NK-92 treated with Interleukin-12 subunit alpha and Interleukin-12 subunit beta, amount 100 ng/mL, for 24 hours (cell line): ENCODE measurements around the gene ZFHX2.

Experiments used
- DNase-seq: peaks from one replicate; lab custom pipeline; 2025; lab: John Stamatoyannopoulos, UW

Gene ZFHX2

DNA sequence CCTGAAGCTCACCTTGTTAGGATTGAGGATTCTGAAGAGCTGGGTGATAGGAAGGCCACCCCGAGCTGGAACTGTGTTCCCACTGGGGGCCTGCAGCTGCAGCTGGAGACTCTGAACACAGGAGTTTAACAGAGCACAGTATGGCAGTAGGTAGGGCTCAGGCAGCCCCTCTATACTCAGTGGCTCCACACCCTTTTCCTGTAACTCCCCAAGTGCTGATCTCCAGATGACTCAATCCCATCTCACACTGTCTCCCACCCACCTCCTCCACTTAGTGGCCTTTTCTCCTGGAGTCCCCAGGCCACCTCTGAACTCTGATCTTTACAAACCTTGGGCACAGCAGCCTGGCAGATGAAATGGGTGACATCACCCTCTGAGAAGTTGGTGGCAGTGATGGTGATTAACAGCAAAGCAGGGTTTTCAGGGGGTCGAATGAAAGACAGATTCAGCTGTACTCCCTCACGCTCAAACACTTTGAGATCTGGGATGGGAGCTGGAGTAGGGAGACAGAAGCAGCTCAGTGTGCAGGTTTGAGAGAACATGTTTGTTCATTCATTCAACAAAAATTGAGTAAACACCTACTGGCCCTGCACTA, 8.5 kb upstream of the ZFHX2 start:
- no peak for DNase-seq

DNA sequence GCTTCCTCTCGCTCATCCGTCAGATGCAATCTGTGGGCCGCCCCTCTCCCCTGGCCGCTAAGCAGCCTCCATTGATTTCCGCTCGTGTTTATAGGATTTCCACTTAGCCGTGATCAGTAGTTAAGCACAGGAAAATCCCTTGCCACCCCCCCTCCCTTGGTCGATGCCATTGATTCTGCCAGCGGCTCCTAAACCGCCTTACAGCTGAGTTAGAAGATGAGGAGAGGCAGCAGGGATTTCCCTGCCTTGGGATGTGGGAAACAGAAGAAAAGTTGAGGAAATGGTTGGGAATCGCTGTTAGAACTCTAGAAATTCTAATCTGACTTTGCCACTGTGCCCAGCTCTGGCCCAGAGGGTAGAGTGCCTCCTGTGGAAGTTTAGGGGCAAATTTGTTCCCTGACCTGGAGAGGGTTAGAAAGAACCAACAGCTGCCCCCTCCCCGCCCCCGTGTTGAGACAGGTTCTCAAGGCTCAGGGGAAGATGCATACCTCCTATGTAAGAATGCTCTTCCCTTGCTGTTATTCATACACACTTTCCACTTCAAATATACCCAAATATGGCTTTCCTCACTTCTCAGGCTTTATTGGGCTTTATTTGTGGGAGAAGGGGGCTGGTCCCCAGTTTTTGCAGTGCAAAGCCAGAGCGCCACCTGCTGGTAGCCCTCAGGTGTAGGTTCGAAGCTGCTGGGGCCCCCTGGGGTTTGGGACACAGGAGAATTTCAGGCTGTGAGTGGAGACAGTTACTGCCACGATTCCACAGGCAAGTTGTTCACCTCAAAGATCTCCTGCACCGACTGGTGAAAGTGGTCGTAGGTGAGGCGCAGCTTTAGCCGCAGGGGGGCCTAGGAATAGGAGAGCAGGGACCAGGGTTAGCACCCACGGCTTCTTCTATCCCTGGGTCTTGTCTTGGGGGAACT, 7.7 kb upstream of the ZFHX2 start:
- peak; percentile 22 for DNase-seq

DNA sequence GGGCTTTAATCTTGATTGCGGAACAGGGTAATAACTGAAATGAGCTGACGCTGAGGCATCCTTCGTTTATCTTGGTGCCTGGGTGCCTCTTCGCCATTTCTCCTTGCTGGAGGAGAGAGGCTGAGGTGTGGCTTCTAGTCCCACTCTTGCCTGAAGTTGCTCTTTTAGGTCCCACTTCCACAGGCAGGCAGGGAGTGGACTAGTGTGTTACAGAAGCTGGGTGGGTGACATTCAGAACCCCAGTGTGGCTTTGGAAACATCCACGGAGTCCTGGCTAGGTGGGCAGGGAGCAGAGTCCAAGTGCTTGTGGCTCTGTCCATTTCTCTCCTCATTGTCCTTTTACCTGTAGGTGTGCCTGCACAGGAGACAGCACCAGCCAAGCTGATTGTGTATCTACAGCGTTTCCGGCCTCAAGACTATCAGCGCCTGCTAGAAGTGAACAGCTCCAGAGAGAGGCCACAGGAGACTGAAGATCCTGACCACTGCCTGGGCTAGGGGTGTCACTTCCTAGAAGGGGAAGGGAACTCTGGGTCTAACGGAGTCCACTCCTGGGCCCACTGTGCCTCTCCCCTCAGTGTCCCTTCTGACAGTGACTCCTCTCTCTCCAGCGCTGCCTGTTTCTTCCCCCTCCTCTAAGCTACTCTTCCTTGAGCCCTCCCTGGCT, 6.9 kb upstream of the ZFHX2 start:
- no peak for DNase-seq

DNA sequence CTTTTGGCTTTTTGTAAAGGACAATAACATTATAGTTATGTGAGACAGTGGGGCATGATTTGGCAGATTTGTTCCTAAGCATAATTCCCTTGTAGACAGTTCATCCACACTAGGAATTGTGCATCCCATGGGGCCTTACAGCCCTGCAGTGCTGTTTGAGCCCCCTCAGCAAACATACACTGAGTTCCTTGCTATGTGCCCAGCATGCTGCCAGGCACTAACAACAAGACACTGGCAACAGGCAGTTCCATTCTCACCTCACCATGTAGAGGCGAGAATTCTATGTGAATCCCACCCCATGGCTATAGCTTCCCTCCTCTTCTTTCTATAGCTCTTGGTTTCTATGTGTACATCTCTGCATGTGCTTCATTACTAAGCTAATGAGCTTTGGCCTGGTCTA, 6.4 kb upstream of the ZFHX2 start:
- DNase-seq: no peak

DNA sequence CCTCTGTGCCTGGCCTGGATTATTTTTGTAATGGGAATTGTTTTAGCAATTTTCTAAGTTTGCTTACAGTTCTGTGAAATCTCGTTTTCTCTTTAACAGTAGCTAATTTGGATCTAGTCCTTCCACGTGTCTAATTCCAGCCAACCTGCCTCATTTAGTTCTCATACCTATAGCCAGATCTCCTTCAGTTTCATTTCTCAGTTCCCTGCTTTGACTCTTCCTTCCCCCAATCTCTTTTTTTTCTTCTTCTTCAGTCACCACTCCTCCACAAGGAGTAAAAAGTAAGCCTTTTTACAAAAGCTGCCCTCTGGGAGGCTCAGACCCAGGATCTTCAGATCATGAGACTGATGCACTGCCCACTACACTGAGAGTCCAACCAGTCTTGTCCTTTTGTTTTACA, 6.0 kb upstream of the ZFHX2 start:
- no peak for DNase-seq

DNA sequence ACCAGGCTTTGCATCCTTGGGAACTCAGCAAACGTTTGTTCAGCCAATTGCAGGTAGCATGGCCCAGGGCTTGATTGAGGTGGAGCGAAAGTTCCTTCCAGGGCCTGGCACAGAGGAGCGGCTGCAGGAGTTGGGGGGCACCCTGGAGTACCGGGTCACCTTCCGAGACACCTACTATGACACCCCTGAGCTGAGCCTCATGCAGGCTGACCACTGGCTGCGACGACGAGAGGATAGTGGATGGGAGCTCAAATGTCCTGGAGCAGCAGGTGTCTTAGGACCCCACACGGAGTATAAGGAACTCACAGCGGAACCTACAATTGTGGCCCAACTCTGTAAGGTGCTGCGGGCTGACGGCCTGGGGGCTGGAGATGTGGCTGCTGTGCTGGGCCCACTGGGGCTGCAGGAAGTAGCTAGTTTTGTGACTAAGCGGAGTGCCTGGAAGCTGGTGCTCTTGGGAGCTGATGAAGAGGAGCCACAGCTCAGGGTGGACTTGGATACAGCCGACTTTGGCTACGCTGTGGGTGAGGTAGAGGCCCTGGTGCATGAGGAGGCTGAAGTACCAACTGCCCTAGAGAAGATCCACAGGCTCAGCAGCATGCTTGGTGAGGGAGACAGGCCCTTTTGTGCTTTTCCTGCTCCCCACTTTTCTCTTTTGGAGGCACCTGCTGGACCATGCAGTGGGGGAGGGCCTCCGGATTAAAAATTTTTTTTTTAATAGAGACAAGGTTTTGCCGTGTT, 5.3 kb upstream of the ZFHX2 start:
- DNase-seq: no peak

DNA sequence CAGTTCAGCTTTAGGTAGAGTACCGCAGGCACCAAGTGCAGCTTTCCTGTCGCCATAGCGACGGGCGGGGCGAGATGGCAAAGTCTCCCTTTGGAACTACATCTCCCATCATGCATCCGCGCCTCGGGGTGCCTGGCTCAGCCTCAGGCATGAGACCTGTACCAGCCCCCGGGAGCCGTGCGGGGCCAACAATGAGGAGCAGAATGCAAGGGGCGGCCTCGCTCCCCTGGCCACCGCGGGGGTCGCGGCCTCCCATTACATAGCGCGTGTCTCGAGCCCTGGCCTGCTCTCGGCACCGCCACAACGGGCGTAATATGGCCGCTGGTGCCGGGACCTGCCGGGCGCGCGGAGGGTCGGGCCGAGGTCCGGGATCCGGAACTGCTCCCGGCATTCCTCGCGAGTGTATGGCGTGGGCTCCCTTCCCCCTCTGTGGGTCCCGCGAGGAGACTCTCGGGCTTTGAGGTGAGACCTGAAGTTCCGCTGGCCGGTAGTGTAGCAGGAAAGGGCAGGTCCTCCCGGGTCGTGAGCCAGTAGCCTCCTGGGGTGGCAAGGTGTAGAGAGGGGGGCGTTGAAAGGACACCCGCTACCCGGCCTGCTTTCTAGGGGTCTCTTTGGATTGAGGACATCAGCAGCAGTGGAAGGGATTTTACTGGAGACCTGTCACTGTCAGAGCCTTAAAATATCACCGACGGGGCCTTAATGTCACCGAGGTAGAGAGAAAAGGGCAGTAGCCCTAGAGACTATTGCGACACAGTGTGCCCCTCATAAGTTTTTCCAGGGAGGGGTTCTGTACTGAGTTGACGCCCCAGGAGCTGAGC, 4.5 kb upstream of the ZFHX2 start, which contains the start of gene THTPA:
TSS of gene THTPA (plus strand) at position 390 of the 818 bp plus-strand sequence. CDS start 487 bp downstream, outside the sequence.
- peak; percentile 91 for DNase-seq

DNA sequence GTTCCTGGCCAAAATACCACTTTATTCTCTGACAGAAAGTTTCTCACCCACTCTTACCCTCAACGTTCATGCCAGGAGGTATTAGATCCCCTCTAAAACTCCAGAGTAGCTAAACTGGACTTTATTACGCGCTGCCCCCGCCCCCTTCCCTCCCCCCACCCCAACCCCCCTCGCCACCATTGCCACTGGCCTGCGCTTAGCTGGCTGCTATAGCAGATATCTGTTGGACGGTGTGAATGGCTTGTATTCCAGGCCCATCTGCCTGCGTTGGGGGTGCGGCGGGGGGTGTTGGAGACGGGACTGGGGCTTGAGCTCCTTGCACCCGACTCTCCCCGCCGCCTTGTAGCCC, 3.9 kb upstream of the ZFHX2 start:
- DNase-seq: no peak

DNA sequence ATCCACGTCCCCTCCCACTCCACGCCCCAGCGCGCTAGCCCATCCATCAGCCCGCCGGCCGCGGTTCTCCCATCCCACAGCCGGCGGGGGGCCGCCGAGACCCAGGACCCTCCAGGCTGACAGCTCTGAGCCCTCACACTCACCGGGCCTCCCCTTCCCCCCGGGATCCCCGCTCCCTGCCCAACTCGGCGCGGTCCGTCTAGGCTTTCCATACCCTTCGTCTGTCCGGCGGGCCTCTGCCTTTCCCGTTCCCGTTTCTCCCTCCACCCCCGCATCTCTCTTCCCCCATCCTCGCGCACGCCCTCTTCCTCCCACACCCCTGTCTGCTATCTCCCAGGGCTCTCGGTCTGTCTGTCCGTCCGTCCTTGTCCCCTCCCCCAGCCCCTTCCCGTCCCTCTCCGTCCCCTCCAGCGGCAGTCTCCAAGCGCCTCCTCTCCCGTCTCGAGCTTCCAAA, 726 bp downstream of the ZFHX2 start:
- DNase-seq: no peak

DNA sequence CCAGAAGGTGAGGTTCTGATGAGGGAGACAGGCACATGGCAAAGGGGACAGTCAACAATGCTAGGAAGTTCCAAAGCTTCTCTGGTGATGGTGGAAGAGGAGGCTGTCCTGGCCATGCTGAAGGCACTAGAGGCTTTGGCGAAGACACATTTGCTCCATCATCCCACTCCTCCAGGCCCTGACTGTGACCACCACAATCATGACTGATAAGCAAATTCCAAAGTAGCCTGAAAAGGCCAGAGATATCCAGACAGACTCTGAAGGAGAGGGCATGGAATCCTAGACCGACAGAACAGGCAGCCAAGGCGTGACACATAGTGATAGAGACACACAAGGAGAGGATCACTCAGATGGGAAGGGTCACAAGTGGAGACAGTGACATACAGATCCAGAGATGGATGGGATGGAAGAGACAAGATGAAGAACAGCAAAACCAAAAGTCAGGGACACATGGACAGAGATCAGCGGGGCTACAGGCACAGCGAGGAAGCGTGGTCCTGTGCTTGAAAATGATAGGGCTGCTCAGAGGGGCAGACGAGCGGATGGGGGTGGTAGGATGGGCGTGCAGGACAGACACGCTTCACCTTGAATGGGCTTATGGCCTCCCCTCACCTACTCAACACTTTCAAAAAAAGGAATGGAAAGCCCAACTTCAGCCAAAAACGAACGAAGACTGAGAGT, 1.3 kb downstream of the ZFHX2 start:
- no peak for DNase-seq

DNA sequence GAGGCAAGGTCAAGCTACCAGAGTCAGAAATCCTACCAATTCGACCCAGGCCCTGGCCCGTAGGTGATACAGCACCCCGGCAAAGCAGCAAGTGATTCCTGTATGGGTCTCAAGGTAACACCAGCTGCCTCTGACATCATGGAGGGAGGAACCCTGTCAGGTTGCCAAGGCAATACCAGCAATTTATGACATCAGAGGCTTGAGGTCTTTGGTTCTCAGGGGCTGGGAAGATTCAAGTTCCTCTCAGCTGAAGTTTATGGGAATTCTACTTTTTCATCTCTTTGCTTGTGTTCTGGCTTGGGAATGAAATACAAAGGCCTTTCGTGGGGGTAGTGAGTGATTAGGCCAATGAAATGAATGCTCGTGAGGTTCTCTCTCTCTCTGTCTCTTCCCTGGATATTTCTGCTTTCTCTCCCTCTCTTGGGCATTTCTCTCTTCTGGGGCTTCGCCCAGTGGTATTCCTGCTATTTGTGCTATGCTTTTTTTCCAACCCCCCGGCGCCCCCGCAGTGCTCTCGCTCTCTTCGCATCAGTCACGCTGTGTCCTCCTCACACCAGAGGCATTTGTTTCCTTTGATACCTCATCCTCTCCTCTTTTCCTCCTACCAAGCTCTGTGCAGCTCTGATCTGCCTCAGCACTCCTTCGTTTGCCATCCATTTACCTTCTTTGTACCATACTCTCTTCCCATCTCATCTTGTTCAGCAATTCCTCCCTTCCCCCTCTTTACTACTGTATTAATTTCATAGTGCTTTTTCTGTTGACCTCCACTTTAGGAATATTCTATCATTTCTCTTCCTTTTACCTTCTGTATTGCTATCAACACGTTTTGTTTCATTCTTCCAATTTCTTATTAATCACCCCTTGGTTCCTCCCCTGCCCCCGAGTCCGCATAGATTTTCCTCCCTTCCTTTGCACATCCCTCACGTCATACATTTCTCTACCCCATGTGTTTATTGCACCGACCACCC, 2.9 kb downstream of the ZFHX2 start:
- DNase-seq: no peak

DNA sequence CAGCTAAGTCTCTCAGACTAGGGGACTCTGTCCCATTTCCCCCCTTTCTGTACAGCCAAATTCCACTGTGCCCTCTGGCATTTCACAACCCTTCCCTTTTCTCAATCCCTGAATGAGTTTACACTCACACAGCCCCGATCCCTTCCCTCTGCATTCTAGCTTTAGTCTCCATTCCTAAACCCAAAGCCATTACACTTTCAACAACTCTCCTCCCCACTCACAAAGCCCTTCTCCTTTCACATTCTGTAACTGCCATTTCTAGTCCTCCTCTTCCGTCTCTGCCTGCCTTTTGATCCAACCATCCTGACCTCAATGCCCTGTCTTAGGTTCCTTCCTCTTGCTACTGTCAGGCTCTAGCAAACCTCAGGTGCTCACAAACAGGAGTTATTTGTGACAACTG, 3.6 kb downstream of the ZFHX2 start:
- no peak for DNase-seq

DNA sequence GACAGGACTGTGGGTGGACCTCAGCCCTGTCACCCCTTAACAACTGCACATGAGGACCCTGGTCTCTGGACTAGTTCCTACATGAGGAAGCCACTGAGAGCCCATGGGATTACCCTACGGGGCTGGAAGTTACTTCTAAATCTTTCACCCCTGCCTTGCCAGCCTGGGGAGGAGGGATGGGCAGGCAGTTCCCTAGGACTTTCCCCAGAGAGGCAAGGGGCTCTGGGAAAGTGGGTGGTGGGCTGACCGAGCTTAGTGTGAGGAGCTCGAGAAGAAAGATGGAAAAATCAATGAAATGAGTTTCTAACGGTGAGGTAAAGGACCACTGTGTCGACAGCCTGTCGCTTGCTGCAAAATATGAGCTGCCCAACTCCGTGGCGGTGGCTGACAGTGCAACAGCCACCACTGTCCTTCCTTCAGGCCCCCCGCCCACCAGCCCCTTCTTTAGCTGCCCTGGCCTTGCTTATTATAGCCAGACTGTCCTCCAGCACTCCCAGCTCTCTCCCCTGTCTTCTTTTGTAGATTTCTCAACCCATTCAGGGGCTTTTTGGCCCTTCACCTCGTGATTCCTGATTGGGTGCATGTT, 5.0 kb downstream of the ZFHX2 start:
- no peak for DNase-seq

DNA sequence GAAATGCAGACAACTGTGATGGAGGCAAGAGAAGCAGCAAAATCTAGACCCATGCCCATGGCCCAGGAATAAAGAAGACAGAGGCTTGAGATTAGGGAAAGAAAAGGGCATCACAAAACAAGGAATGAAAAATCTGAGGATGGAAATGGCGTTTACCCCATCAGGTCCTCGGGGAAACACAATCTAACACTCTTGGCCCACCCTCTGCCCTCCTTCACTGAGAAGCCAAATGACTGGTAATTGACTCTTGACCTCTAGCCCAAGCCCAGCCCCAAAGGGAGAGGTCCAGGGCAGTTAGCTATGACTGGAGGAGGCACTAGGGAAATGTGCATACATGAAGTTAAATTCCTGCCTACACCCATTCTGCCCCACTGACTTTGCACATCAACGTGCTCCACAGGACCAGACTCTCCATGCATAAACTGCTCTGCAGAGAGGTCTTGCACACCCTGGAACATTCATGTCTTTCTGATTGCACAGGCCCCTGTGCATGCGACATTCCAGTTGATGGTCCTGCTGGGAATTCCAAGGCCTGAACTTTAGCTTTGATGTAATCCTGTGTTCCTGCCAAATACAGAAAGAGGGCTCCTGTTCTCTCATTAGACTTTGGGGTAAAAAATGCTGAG, 5.7 kb downstream of the ZFHX2 start:
- DNase-seq: no peak

DNA sequence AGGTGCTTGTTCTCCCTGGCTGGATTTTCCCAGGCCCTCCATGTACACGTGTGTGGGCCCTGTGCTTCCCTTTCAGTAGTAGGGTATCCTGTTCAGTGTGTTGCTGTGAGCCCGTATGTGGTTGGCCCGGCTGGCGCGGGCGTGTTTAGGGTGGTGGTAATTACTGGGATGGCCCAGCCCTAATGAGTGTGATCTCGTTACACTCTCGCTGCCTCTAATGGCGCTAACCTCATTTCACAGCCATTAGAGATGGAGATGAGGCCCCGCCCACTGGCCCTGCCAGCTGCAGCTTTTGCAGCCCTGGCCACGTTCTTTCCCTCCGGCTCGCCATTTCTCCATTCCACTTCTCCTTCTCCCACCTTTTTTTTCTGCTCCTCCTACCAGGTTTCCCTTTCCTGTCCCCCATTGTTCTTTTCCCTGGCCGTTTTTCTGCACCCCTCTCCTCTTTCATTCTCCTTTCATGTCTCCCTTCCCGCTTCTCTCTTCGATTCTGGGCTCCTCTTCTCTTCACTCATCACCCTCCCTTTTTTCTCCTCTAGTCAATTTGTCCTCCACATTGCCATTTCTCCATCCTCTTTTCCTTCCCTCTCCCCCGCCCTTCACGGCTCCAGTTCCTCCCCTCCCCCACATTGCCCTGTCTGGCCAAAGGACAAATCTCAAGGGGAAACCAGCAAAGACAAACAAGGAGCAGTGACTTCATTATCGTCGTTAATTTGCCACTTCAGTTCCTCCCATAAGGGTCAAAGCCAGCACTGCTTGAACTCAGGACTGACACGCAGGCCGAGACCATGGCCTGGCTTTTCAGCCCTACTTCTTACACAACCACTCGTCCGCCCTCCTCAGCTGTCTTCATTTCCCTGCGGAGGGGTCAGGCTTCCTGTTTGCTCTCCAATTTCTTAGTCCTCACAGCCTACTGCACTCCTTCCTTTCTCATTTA, 6.8 kb downstream of the ZFHX2 start:
- no peak for DNase-seq

DNA sequence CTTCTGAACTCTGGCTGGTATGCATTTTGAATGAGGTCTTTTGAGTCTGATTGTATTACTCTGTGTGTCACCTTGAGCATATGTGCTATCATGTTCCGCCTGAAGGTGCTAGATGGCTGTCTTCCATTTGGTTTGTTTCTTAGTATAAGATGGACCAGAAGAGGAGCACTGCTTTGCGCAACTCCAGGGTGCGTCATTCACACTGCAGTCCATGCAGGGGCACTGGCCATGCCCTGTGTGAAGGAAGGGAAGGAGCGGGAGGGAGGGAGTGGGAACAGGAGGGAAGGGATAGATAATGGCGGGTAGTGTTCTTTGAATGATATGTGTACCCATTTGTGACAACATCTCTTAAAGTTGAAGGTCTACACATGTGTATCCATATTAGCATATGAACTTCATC, 8.2 kb downstream of the ZFHX2 start:
- no peak for DNase-seq

DNA sequence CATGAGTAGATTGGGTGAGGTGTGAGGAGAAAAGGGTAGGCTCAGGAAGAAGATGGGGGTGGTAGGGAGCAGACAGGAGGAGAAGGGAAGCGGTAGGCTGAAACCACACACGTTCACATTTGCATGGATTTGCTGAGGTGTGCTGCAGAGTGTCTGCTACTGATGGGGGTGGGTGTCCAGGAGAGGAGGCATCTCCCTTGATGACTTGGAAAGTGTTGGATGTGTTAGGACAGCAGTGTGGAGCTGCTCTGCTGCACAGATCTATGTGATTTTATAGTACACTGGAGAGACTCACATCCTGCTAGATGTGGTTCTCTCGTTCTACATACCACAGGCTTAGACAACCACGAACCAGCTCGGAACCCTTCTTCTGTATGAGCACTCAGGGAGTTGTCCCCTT, 9.3 kb downstream of the ZFHX2 start:
- DNase-seq: no peak

DNA sequence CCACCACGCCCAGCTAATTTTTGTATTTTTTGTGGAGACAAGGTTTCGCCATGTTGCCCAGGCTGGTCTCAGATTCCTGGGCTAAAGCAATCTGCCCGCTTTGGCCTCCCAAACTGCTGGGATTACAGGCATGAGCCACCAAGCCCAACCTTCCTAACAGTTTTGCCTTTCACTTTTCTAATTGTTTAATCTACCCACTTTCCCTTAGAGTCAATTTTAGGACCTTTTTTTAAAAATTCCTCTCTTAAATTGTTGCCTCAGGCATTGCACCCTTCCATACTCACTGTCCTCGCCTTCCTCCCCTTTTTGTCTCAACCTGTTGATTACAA, 11.5 kb downstream of the ZFHX2 start:
- DNase-seq: no peak
